ENCODE data around the gene FBXL15.
"Not testable (repeated sequence)": the region's sequence is repeated elsewhere in the genome, so short reads cannot be mapped to it uniquely, and the experiment has no call there.

FBXL15 gene

DNA sequence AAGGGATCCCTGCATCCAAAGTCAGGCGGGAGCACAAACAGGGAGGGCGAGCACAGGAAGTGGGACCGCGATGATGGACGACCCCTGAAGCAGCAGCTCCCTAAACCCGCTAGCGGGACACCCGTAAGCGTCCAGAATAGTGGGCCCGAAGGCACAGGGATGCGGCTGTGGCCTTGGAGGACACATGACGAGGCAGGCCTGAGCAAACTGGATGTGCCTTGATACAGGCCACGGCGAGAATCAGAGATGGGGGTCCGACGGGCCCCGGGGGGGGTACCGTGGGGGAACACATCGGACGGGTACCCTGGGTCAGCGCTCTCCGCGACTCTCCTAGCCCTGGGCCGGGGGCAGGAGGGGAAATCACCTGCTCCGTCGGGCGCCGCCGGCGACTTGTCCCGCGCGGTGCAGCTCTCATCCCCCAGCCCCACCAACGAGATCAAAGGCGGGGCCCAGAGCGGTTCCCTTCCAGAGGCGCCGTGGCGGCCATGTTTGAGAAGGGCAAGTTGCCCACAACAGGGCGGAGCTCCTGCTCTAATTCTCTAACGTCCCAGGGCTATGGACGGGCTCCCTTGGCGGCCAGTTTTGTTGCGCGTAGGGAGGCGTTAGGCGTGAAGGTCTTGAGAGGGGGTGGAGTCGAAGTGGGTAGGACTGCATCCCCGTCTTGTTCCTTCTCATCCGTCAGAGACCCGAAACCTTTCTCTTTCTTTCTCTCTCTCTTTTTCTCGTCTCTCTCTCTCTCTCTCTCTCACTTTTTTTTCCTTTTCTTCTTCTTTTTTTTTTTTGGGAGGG lies 11.7 kb downstream of the FBXL15 start, which contains the start of gene CUEDC2:
CUEDC2 (minus strand) TSS at position 413 of the 789 bp plus-strand sequence. CDS start 7,386 bp downstream, outside the sequence.
- DNase-seq = peak; percentile 98

DNA sequence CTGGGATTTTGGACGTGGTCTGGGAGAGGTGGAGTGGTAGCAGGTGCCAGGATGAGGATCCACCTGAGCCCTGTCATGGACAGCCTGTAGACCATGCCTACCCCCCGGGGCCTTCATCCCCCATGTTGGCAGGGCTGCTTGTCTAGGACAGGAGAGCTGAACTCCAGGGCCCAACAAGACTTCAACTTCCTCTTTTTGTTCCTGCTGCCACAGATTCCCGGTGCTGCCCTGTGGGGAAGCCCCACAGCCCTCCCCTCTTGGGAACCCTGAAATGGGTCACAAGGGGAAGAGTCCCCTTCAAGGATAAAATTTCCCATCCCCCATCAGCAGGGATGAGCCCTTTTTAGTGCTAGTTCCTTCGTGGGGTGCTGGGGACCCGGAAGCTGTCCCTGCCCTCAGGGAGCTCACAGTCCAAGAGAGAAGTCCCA lies 13.0 kb downstream of the FBXL15 start:
- DNase-seq = peak; percentile 67

DNA sequence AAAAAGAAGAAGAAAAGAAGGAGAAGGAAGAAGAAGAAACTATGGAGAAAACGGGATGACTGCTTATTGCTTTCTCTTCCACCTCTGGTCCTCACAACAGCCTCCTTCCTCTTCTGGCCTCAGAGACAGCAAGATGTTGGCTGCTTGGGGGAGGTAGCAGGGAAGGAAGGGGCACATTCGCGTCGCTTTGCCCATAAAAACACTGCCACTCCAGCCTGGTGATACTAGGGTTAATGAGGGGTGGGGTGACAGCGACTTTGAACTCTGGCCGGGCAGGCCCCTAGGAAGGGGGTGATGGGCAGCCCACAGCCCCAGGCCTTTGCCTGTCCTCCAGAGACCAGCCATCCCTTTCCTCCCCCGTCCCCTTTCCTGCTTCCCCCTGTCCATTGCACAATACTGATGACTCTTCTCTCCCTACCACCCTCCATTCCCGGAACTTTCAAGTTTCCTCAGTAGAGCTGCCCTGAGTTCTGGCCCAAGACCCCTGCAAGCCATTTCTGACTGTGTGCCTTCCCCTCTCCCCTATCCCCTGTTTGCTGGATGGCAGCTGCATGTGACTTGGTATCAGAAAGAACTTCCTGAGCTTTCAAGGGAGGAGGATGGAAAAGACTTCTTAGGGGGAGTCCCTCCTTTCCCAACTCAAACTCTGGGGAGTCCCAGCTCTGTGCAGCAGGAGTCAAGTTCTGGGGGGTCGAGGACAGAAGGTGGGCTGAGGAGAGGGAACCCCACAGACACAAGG lies 13.9 kb downstream of the FBXL15 start:
- DNase-seq = peak; percentile 66

DNA sequence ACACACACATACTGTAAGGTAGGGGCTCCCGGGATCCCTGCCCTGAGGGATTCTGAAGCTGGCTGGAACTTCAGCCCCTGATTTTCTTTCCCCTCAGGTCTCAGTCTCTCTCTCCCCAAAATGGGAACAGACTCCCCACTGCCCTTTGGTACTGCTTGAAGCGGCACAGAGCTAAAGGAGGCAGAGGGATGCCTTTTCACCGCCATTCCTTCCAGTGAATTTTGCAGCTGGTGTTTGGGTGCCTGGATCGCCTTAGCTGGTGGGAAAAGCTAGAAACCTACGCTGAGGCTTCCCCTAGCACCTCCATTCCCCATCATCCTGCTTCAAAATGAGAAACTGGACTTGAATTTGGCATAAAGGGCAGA lies 14.5 kb downstream of the FBXL15 start:
- DNase-seq = no peak

DNA sequence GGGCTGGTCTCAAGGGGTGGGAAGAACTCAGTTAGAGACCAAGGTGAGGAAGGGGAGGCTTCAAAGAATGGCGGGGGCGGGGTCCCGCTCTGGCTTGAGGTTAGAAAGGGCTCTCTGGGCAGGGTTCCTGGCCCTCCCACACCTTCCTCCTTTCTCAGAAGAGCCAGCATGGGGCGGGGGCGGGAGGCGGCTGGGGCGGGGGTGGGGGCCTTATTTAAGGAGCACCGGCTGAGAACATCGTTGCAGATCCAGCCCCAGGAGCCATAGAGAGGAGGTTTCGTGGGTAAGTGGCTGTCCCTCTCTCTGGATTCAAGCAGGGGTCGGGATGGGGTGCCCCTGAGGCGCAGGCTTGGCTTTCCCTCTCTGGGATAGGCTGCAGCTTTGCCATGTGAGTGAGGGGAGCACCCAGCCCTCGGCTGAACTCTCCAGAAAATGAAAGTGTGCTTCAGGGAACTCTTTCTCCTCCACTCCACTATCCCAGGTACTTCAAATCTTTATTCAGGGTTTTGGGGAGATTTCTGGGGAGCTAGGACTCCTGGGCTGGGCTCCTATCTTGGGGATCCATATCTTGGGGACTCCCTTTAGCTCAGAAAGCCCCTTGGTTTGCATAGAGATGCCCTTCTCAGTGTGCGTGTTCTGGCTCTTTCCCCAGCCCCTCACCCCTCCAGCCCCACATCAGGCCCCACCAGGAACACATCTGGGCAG lies 15.0 kb downstream of the FBXL15 start:
- peak; percentile 43 for DNase-seq

DNA sequence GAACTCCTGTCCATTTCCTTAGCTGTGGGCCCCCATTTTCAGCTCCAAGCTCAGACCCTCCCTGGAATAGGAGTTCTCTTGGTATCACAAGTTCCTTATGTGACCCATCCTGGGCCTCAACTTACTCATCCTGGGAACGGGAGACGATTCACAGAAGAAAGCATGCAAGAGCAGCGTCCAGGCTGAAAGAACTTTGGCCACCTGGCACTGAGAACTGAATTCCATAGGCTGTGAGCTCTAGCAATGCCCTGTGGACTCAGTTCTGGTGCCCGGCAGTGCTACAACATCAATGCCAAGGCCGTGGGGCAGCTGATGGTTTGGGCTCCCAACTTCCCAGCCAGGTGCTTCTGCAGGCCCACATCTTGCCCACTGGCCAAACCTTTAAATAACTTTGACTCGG lies 15.7 kb downstream of the FBXL15 start:
- DNase-seq = no peak

DNA sequence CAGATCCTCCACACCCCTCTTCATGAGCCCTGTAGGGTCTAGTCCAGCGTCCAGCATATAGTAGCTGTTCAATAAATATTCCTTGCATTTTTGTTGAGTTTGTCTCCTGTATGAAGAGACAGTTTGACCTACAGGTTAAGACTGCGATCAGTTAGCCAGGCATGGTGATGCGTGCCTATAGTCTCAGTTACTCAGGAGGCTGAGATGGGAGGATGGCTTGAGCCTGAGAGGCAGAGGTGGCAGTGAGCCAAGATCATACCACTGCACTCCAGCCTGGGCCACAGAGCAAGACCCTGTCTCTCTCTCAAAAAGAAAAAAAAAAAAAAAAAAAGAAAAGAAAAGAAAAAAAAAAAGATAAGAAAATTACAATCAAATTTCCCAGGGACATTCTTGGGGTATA lies 16.9 kb downstream of the FBXL15 start:
- DNase-seq = no peak

DNA sequence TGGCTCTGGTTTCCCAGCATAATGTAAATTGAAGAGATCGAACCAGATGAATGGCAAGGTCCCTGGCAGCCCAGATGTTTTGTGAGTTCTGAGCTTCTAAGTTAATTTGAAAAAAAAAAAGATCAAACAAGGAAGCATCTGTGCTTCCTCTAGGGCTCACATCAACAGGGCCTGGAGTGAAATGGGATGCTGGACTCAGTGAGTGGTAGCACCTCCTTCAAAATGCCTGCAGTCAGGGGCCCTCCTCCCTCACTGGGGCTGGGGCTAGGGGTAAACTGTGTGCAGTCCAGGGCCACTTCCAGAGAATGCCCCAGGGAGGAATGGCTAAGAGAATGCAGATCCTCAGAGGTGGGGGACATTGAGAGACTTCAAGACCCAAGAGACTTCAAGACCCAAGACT lies 17.7 kb downstream of the FBXL15 start:
- no peak for DNase-seq

DNA sequence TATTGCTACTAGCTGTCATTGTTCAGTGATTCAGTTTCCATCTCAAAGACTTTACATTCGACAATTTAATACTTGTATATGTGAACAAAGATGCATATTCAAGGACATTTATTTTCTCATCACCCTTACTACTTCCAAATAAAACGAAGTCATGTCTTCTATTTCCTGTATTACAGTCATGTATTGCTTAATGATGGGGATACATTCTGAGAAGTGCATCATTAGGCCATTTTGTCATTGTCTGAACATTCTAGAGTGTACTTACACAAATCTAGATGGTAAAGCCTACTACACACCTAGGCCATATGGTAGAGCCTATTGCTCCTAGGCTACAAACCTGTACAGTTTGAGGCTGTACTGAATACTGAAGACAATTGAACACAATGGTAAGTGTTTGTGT lies 24.2 kb downstream of the FBXL15 start:
- DNase-seq = peak; percentile 79

DNA sequence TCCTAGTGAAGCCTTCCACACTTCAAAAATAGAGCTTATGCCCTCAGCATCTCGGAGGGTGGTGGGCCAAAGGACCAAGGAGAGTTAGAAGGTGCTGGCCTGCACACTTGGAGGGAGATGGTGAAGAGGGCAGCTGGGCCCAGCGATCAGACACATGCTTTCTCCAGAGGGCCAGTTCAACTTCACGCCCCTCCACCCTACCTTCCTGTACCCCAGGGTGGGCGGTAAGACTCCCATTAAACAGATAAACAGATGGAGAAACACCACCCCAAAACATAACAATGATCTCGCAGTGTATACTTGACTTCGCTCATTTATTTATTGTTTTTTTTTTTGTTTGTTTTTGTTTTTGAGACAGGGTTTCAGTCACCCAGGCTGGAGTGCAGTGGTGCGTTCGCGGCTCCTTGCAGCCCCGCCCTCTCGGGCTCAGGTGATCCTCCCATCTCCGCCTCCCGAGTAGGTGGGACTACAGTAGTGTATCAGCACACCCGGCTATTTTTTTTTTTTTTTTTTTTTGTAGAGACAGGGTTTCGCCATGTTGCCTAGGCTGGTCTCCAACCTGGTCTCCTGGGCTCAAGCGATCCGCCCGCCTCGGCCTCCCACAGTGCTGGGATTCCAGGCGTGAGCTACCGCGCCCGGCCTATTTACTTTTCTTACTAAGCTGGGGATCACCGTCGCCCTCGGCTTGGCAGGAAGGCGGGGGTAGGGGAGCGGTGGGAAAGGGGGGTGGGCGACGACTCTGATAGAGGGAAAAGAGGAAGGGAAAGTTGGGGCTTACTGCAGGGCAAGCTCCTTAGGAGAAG lies 28.9 kb downstream of the FBXL15 start:
- peak; percentile 51 for DNase-seq

DNA sequence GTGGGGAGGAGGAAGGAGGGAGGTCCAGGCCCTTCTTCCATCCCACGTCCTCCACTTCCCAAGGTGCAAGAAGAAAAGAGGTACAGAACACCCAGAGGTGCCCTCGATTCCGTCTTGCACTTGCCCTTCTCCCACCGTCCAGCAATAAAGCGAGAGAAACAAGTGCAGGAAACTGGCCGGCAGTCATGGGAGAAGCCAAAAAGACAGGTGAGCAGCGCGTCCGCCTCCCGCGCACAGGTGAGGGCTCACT lies 29.4 kb downstream of the FBXL15 start:
- no peak for DNase-seq

DNA sequence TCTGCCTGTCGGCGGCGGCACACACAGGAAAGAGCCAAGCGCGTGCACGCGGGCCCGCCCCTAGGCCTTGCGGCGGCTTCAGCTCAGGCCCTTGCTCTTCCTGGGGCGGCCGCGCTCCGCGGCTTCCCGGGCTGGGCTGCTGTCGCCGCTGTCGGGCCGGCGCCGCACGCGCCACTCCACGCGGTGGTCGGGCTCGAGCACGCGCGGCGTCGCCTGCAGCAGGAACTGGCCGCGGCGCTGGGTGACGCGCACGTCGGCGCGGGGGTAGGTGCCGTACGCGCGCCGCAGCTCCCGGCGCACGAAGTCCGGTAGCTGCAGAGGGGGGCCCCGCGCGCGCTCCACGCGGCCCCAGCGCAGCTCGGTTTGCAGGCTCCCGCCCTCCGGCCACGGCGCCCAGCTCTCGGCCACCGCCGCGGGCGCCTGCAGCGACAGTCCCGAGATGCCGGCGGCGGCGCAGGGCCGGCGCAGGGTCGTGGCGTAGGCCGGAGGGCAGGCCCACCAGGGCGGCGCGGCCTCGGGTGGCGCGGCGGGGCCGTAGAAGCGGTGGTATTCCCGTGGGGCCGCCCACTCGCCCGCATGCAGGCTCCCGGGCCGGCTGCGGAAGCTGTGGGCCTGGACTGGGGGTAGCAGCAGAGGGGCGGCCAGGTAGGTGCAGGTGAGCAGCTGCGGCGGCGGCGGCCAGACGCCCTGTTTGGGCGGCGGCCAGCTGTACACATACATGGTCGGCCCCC lies 29.9 kb downstream of the FBXL15 start:
- peak; percentile 78 for DNase-seq

DNA sequence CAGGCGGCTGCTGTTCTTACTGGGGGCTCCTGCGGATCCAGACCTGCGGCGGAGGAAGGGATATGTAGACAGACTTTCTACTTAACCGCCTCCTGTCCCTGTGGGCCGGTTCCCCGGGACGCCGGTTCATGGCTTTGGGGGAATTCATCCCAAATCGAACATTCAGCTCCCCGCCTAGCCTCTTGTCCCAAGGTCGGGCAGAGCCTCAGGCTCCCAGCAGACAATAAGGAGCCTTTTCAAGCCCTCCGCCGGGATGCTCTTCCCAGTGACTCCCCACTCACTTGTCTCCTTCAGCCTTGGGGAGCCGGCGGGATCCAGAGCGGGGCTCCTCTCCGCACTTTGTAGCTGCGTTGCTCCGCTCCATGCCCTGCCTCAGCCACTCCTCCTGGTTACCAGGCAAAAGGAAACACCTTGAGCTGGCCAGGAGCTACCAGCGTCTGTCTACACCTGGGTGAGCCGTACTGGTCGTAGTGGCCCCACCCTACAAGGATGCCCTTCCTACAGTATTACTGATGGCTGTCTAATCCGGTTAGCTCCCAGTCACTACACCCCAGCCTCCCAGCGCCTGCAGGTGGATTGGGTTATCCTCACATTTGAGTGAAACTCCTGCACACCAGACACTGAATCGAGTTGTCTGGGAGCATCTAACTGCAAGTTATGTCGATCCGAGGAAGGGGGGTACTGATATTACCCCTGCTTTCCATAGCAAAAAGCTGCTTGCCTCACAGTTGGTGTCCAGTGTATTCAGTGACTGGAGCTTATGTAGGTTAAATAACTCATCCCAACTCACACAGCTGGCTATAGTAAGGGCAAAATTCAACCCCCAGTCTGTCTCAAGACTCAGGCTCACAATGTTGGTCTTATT lies 30.7 kb downstream of the FBXL15 start, which contains the start of gene C10orf95:
C10orf95 (minus strand) TSS at position 439 of the 865 bp plus-strand sequence. CDS start 450 bp downstream, outside the sequence.
- DNase-seq = no peak

DNA sequence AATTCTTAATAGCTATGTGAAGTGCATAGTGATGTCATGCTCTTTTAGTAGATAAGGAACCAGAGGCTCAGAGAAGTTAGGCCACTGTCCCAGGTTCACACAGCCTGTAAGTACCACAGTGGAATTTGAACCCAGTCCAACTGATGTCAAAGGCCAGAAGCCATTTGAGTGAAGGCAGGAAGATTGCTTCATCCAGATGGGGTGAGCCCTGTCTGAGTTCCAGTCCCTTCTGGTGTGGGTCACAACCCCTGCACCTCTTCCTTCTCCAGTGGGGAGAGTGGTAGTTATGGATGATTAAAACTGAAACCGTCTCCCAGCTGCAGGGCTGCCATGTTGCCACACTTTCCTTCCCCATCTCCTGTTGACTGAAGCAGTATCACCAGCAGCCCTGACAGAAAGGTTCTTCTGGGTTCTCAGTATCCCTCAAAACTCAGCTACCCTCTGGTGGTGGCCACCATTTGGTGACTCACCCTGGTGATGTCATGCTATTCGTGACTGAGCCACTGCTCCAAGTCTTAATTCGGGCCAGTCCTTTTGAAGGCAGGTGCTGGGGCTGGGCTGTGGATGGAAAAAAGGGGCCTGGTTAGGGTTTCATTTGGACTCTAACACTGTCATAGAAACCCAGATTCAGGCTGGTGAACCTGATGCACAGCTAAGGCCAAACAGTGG lies 32.2 kb downstream of the FBXL15 start:
- peak; percentile 97 for DNase-seq

DNA sequence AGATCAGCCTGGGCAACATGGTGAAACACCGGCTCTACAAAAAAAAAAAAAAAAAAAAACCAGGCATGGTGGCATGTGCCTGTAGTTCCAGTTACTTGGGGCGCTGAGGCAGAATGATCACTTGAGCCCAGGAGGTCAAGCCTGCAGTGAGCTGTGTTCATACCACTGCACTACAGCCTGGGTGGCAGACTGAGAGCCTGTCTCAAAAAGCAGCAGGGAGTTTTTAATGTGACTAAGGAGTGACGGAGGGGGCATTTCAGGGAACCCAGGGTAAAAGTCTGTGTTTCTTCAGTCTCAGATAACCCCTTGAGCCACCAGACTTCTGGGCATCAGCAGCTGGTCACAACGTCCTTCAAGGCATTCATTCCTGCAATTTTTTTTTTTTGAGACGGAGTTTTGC lies 32.9 kb downstream of the FBXL15 start:
- DNase-seq = peak; percentile 32

DNA sequence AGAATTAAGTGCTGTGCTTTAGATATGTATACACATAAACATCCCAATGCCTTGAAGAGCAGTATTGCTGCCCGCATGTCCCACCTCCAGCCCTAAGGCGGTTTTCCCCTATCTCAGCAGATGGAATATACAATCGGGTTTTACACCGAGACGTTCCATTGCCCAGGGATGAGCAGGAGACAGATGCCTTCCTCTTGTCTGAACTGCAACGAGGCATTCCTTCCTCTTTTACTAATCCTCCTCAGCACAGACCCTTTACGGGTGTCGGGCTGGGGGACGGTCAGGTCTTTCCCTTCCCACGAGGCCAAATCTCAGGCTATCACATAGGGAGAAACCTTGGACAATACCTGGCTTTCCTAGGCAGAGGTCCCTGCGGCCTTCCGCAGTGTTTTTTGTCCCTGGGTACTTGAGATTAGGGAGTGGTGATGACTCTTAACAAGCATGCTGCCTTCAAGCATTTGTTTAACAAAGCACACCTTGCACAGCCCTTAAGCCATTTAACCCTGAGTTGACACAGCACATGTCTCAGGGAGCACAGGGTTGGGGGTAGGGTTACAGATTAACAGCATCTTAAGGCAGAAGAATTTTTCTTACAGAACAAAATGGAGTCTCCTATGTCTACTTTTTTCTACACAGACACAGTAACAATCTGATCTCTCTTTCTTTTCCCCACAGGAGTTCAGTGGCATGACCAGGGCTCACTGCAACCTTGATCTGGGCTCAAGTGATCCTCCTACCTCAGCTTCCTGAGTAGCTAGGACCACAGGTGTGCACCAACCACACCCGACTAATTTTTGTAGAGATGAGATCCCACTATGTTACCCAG lies 34.2 kb downstream of the FBXL15 start:
- not testable (repeated sequence) for DNase-seq

DNA sequence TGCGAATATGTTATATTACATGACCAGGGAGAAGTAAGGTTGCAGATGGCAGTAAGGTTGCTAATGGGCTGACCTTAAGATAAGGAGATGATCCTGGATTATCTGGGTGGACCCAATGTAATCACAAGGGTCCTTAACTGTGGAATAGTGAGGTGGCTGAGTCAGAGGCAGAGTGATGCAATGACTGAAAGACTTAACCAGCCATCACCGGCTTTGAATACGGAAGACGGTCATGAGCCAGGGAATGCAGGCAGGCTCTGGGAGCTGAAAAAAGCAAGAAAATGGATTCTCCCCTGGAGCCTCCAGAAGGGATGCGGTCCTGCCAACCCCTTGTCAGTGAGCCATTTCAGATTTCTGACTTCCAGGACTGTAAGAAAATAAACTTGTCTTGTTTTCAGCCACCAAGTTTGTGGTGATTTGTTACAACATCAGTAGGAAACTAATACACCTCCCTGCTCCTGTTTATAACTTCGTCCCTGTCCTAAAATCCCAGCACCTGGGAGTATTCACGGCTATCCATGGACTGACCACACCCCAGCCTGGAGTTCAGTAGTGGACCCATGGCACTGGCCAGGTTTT lies 35.3 kb downstream of the FBXL15 start:
- DNase-seq = peak; percentile 87

DNA sequence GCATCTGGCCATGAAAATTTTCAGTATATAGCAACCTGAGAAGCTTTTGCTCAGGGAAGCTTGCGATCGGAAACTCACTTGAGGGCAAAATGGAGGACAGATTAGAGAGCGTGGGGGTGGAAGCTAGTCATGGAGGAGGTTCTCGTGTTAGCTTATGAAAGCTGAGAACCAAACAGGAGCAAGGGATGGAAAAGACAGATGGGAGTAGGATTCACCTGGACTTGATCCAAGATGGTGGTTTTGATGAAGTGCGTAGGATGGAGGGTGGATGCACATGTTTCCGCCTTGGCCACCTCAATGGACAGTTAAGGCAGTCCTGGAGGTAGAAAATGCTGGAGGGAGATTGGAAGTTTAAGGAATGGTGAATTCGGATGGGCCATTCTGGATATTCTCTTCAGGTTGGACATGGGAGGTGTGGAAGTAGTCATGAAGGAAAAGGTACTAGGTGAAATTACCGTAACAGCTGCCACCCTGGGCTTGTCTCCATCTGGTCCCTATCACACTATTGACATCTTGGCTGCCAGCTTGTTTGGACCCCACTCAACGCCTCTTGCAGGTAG lies 37.0 kb downstream of the FBXL15 start:
- DNase-seq = no peak

DNA sequence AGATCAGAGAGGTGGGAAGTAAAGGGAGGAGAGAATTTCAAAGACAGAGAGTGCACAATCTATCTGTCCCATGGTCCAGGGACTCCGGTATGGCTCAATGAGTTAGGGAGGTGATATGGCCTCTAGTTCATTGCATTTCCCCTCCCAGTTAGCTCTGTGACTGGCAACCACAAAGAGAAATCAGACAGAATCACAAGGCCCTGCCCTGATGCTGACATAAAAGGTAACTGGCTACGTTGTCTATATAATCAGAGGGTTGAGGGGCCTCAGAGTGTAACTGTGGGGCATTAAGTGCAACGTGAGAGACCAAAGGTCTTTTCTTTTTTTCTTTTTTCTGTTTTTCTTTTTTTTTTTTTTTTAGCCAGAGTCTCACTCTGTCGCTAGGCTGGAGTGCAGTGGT lies 38.0 kb downstream of the FBXL15 start:
- no peak for DNase-seq

Data from inflammatory macrophage treated with lipopolysaccharide for 4 hours (primary cell).